ENCODE results near the gene ANKRD55.

DNA sequence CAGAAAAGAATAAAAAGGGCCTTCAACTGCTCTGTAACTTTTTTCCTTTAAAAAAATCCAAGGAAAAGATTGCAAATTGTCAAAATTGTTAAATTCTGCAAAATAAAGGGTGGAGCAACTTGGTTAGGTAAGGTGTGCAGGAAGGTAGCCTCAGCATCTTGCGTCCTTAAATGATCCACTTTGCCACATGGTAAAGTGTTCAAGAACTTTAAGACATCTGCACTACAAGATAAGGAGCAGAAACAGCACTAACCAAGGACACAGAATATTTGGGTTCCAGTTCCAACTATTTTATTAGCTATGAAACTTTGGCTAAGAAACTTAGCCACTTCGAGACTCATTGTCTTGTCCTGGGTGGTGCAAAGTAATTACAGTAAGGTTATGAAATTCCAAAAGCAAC is 53.7 kb downstream of the ANKRD55 start:
- TF ChIP-seq, protein P1, sequence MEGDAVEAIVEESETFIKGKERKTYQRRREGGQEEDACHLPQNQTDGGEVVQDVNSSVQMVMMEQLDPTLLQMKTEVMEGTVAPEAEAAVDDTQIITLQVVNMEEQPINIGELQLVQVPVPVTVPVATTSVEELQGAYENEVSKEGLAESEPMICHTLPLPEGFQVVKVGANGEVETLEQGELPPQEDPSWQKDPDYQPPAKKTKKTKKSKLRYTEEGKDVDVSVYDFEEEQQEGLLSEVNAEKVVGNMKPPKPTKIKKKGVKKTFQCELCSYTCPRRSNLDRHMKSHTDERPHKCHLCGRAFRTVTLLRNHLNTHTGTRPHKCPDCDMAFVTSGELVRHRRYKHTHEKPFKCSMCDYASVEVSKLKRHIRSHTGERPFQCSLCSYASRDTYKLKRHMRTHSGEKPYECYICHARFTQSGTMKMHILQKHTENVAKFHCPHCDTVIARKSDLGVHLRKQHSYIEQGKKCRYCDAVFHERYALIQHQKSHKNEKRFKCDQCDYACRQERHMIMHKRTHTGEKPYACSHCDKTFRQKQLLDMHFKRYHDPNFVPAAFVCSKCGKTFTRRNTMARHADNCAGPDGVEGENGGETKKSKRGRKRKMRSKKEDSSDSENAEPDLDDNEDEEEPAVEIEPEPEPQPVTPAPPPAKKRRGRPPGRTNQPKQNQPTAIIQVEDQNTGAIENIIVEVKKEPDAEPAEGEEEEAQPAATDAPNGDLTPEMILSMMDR (conservative IDR thresholded peaks at IDR 0.05; ENCODE audit: low read length), result no peak
- no peak for TF ChIP-seq EZH2phosphoT487 (IDR thresholded peaks at IDR 0.05; ENCODE audit: borderline replicate concordance, low read depth, low read length)
